HepG2 (cell line): ENCODE data around the gene NOL8. TPM values are rescaled to one million over a fixed set of nuclear protein-coding genes. Genes with fewer than 3 reads are reported as not detected.

Experiments
- ATAC-seq: fragments of 200-7000 bp; cut with Tn5 transposase; 3 replicates; pipeline ENCODE4 v1.9.1; 2020; ENCODE audit warnings: mild to moderate bottlenecking, moderate library complexity
- BruUV-seq: library from RNA; stranded (reverse); fragments of 400-500 nt; replicated peaks from 2 replicates; lab custom pipeline; 2021; lab: Mats Ljungman, UMichigan
- CTCF ChIA-PET: fragments of 300-600 bp; formaldehyde crosslinking; extraction: SDS; loops from one replicate; lab custom pipeline; 2021; ENCODE audit warnings: low total read pairs, inconsistent platforms, low intra/inter-chr PET ratio; lab: Yijun Ruan, JAX
- POLR2A ChIA-PET: fragments of 350-600 bp; sonication (Branson Sonifier 250); formaldehyde crosslinking; loops from one replicate; lab custom pipeline; 2020; ENCODE audit warnings: antibody characterized with exemption, inconsistent platforms; lab: Yijun Ruan, JAX
- DNase-seq: peaks from one replicate; pipeline ENCODE4 v3.0.0-alpha.2; 2015; ENCODE audit warnings: low spot score
- FAIRE-seq: peaks from 3 replicates; lab custom pipeline; 2011; peaks lifted over from hg19 to GRCh38; lab: Jason Lieb, UNC
- H2AFZ ChIP-seq: one replicate; pipeline ENCODE4 v1.6.1; 2011; ENCODE audit warnings: low read length, inconsistent platforms
- H3K27ac ChIP-seq: fragments of 300-600 bp; 3 replicates; pipeline ENCODE4 v1.8.0; 2011; ENCODE audit warnings: mixed run types, mild to moderate bottlenecking, mixed read lengths, low read length, inconsistent platforms; ENCODE audit not compliant: insufficient read depth; ENCODE audit errors: extremely low read length
- H3K27me3 ChIP-seq, 2 experiments: fragments of 200-600 bp in 1 of 2; 2 replicates in 1 of 2; 3 replicates in 1 of 2; pipeline versions ENCODE4 v1.6.0 to v1.8.0; 2011; ENCODE audit warnings: low read length in 2 of 2, mild to moderate bottlenecking in 2 of 2, moderate library complexity in 2 of 2, inconsistent platforms in 1 of 2; ENCODE audit not compliant: insufficient read depth in 2 of 2, control insufficient read depth in 1 of 2
- H3K36me3 ChIP-seq, 2 experiments: fragments of 200-600 bp in 1 of 2; replicated peaks in 1 of 2; 2 replicates in 1 of 2; 3 replicates in 1 of 2; pipeline versions ENCODE4 v1.5.1 to v1.8.0; 2011; ENCODE audit warnings: low read length in 2 of 2, inconsistent platforms in 1 of 2; ENCODE audit not compliant: insufficient read depth in 2 of 2, control insufficient read depth in 1 of 2
- H3K4me1 ChIP-seq: 2 replicates; pipeline ENCODE4 v1.5.1; 2012; ENCODE audit warnings: low read length, inconsistent platforms; ENCODE audit not compliant: insufficient read depth
- H3K4me2 ChIP-seq: 2 replicates; pipeline ENCODE4 v1.6.0; 2011; ENCODE audit warnings: low read depth, low read length, inconsistent platforms
- H3K4me3 ChIP-seq, 3 experiments: fragments of 200-600 bp in 1 of 3; sonication (generic), shearing (Covaris generic) in 1 of 3; replicated peaks in 1 of 3; 2 replicates each; pipeline ENCODE4 v1.5.1; 2011 to 2016; ENCODE audit warnings: low read length in 3 of 3, inconsistent platforms in 2 of 3, low read depth in 2 of 3, mild to moderate bottlenecking in 2 of 3, control low read depth in 1 of 3, mixed read lengths in 1 of 3; ENCODE audit not compliant: insufficient read depth in 1 of 3
- H3K79me2 ChIP-seq: one replicate; pipeline ENCODE4 v1.6.1; 2011; ENCODE audit warnings: low read length, inconsistent platforms; ENCODE audit not compliant: insufficient read depth
- H3K9ac ChIP-seq: 2 replicates; pipeline ENCODE4 v1.6.0; 2011; ENCODE audit warnings: mild to moderate bottlenecking, low read depth, low read length, inconsistent platforms; ENCODE audit not compliant: insufficient read depth
- H3K9me3 ChIP-seq: 2 replicates; pipeline ENCODE4 v1.5.1; 2012; ENCODE audit warnings: mild to moderate bottlenecking, low read length
- H4K20me1 ChIP-seq: 2 replicates; pipeline ENCODE4 v1.6.0; 2011; ENCODE audit warnings: inconsistent platforms, mild to moderate bottlenecking, low read length, moderate library complexity; ENCODE audit not compliant: insufficient read depth
- MNT ChIP-seq: fragments of 450-650 bp; IDR thresholded peaks from 2 replicates; pipeline ENCODE4 v1.6.1; 2016
- NFE2L1 ChIP-seq: sonication (generic); formaldehyde crosslinking; IDR thresholded peaks from 2 replicates; pipeline ENCODE4 v1.4.0; 2020; ENCODE audit warnings: missing genetic modification reagents, mild to moderate bottlenecking, borderline replicate concordance
- PAF1 ChIP-seq: IDR thresholded peaks from 2 replicates; pipeline ENCODE4 v1.6.1; 2016; ENCODE audit warnings: missing genetic modification reagents, missing compliant biosample characterization
- RBFOX2 ChIP-seq: fragments of 200-400 bp; formaldehyde crosslinking; IDR thresholded peaks from 2 replicates; pipeline ENCODE4 v1.6.1; 2017; ENCODE audit warnings: low read depth, mild to moderate bottlenecking, low read length
- SOX6 ChIP-seq, 2 experiments: fragments of 450-650 bp in 1 of 2; sonication (generic) in 1 of 2; formaldehyde crosslinking in 1 of 2; IDR thresholded peaks; 2 replicates each; pipeline versions ENCODE4 v1.4.0 to v1.6.1; 2017 to 2020; ENCODE audit warnings: antibody characterized with exemption in 1 of 2, mild to moderate bottlenecking in 1 of 2, missing genetic modification reagents in 1 of 2
- STAG1 ChIP-seq: sonication (generic); formaldehyde crosslinking; IDR thresholded peaks from 2 replicates; pipeline ENCODE4 v1.4.0; 2020; ENCODE audit warnings: missing genetic modification reagents
- ZNF446 ChIP-seq: sonication (generic); formaldehyde crosslinking; IDR thresholded peaks from 2 replicates; pipeline ENCODE4 v1.5.0; 2020; ENCODE audit warnings: mild to moderate bottlenecking, missing genetic modification reagents
- in situ Hi-C: cut with HindIII; loops from 2 replicates; pipeline ENCODE4 v1.10.0; 2017; ENCODE audit warnings: low pct_unique_long_range_greater_than_20kb; ENCODE audit not compliant: extremely low pct_ligation_motif_present
- intact Hi-C: fragments of 100-400 bp; cut with micrococcal nuclease; formaldehyde crosslinking; loops from one replicate; pipeline ENCODE4 v1.10.0; 2022; ENCODE audit not compliant: unreplicated experiment
- polyA plus RNA-seq, 8 experiments: library from polyadenylated mRNA; depleted of rRNA in 3 of 8; stranded (reverse) in 7 of 8; unstranded in 1 of 8; fragments of >200 nt; fragmentation: Illumina TruSeq in 4 of 8; extraction: Trizol in 4 of 8; gene quantifications; 2 replicates each; pipeline versions ENCODE4 v1.2.1 to v1.2.3, GENCODE V29; 2011 to 2016; ENCODE audit warnings: low read depth in 4 of 8, missing spikeins in 1 of 8, mixed read lengths in 1 of 8; ENCODE audit not compliant: insufficient read depth in 1 of 8
- total RNA-seq, 5 experiments: library from RNA; depleted of rRNA; stranded (reverse); fragments of >200 nt; fragmentation: Illumina TruSeq; extraction: Trizol; gene quantifications; 2 replicates each; pipeline ENCODE4 v1.2.3, GENCODE V29; 2016; ENCODE audit warnings: low read depth in 1 of 5
- TF ChIP-seq, protein P1 (sequence below): sonication (generic); formaldehyde crosslinking; IDR thresholded peaks from 2 replicates; pipeline ENCODE4 v1.9.0; 2022; ENCODE audit warnings: low read depth, missing genetic modification reagents
- TF ChIP-seq, protein P2 (sequence below): sonication (generic); formaldehyde crosslinking; IDR thresholded peaks from 2 replicates; pipeline ENCODE4 v1.4.0; 2020; ENCODE audit warnings: missing genetic modification reagents
- TF ChIP-seq, protein P3 (sequence below): sonication (generic); formaldehyde crosslinking; IDR thresholded peaks from 2 replicates; pipeline ENCODE4 v1.4.0; 2020; ENCODE audit warnings: missing genetic modification reagents
- TF ChIP-seq, protein P4 (sequence below): sonication (generic); formaldehyde crosslinking; IDR thresholded peaks from 2 replicates; pipeline ENCODE4 v1.9.0; 2021; ENCODE audit warnings: missing genetic modification reagents, borderline replicate concordance

NOL8 gene
- total and polyA plus RNA-seq, 2 of the 13 experiments (the other 11 are each of a cell fraction or from before 2014, with no cell fraction given) = 12.8 to 36.3 TPM

- no peak overlapping the region for H3K9ac ChIP-seq
- TF ChIP-seq RBFOX2 = no peak
- no peak for TF ChIP-seq SOX6 (IDR thresholded peaks at IDR 0.05)
- TF ChIP-seq SOX6 (CRISPR knock-in tag; IDR thresholded peaks at IDR 0.05) = no peak
- no peak for TF ChIP-seq ZNF446 (CRISPR knock-in tag)
- TF ChIP-seq STAG1 (CRISPR knock-in tag) = no peak
- no peak for TF ChIP-seq MNT
- TF ChIP-seq NFE2L1 (CRISPR knock-in tag) = no peak
- TF ChIP-seq PAF1 (CRISPR knock-in tag) = no peak
- TF ChIP-seq, protein P1, sequence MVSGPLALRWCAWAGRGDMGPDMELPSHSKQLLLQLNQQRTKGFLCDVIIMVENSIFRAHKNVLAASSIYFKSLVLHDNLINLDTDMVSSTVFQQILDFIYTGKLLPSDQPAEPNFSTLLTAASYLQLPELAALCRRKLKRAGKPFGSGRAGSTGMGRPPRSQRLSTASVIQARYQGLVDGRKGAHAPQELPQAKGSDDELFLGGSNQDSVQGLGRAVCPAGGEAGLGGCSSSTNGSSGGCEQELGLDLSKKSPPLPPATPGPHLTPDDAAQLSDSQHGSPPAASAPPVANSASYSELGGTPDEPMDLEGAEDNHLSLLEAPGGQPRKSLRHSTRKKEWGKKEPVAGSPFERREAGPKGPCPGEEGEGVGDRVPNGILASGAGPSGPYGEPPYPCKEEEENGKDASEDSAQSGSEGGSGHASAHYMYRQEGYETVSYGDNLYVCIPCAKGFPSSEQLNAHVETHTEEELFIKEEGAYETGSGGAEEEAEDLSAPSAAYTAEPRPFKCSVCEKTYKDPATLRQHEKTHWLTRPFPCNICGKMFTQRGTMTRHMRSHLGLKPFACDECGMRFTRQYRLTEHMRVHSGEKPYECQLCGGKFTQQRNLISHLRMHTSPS = no peak
- TF ChIP-seq, protein P2, sequence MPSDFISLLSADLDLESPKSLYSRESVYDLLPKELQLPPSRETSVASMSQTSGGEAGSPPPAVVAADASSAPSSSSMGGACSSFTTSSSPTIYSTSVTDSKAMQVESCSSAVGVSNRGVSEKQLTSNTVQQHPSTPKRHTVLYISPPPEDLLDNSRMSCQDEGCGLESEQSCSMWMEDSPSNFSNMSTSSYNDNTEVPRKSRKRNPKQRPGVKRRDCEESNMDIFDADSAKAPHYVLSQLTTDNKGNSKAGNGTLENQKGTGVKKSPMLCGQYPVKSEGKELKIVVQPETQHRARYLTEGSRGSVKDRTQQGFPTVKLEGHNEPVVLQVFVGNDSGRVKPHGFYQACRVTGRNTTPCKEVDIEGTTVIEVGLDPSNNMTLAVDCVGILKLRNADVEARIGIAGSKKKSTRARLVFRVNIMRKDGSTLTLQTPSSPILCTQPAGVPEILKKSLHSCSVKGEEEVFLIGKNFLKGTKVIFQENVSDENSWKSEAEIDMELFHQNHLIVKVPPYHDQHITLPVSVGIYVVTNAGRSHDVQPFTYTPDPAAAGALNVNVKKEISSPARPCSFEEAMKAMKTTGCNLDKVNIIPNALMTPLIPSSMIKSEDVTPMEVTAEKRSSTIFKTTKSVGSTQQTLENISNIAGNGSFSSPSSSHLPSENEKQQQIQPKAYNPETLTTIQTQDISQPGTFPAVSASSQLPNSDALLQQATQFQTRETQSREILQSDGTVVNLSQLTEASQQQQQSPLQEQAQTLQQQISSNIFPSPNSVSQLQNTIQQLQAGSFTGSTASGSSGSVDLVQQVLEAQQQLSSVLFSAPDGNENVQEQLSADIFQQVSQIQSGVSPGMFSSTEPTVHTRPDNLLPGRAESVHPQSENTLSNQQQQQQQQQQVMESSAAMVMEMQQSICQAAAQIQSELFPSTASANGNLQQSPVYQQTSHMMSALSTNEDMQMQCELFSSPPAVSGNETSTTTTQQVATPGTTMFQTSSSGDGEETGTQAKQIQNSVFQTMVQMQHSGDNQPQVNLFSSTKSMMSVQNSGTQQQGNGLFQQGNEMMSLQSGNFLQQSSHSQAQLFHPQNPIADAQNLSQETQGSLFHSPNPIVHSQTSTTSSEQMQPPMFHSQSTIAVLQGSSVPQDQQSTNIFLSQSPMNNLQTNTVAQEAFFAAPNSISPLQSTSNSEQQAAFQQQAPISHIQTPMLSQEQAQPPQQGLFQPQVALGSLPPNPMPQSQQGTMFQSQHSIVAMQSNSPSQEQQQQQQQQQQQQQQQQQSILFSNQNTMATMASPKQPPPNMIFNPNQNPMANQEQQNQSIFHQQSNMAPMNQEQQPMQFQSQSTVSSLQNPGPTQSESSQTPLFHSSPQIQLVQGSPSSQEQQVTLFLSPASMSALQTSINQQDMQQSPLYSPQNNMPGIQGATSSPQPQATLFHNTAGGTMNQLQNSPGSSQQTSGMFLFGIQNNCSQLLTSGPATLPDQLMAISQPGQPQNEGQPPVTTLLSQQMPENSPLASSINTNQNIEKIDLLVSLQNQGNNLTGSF (CRISPR knock-in tag) = no peak
- TF ChIP-seq, protein P3, sequence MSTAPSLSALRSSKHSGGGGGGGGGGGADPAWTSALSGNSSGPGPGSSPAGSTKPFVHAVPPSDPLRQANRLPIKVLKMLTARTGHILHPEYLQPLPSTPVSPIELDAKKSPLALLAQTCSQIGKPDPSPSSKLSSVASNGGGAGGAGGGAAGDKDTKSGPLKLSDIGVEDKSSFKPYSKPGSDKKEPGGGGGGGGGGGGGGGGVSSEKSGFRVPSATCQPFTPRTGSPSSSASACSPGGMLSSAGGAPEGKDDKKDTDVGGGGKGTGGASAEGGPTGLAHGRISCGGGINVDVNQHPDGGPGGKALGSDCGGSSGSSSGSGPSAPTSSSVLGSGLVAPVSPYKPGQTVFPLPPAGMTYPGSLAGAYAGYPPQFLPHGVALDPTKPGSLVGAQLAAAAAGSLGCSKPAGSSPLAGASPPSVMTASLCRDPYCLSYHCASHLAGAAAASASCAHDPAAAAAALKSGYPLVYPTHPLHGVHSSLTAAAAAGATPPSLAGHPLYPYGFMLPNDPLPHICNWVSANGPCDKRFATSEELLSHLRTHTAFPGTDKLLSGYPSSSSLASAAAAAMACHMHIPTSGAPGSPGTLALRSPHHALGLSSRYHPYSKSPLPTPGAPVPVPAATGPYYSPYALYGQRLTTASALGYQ = no peak
- TF ChIP-seq, protein P4, sequence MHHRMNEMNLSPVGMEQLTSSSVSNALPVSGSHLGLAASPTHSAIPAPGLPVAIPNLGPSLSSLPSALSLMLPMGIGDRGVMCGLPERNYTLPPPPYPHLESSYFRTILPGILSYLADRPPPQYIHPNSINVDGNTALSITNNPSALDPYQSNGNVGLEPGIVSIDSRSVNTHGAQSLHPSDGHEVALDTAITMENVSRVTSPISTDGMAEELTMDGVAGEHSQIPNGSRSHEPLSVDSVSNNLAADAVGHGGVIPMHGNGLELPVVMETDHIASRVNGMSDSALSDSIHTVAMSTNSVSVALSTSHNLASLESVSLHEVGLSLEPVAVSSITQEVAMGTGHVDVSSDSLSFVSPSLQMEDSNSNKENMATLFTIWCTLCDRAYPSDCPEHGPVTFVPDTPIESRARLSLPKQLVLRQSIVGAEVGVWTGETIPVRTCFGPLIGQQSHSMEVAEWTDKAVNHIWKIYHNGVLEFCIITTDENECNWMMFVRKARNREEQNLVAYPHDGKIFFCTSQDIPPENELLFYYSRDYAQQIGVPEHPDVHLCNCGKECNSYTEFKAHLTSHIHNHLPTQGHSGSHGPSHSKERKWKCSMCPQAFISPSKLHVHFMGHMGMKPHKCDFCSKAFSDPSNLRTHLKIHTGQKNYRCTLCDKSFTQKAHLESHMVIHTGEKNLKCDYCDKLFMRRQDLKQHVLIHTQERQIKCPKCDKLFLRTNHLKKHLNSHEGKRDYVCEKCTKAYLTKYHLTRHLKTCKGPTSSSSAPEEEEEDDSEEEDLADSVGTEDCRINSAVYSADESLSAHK (CRISPR knock-in tag) = no peak
- intact Hi-C loops = no loop called here
- H3K36me3 ChIP-seq = peaks cover 20 to 77% of the 10 kb centered on the region in 2 experiments
- no peaks in the 10 kb centered on the region for H4K20me1 ChIP-seq
- no peak for ATAC-seq
- ChIA-PET CTCF (no interaction called here), POLR2A (no interaction called here)
- no peak overlapping the region for H3K4me3 ChIP-seq
- no TSS peak for BruUV-seq
- in situ Hi-C loops = no loop called here
- FAIRE-seq = no peak
- DNase-seq = no peak
- no peak overlapping the region for H3K27ac ChIP-seq
- no peak overlapping the region for H3K4me2 ChIP-seq
- H3K79me2 ChIP-seq = no peaks in the 10 kb centered on the region
- no peaks in the 10 kb centered on the region for H3K9me3 ChIP-seq
- no peaks in the 10 kb centered on the region for H3K27me3 ChIP-seq
- H3K4me1 ChIP-seq = no peaks in the 10 kb centered on the region; the same call in 1 of the 2 replicates
- H2AFZ ChIP-seq = no peak overlapping the region
These were observed 16.3 kb downstream of the NOL8 start for GRCh38 chr9:92308893-92309292.
